CD1c-positive myeloid dendritic cell (primary cell): ENCODE measurements around the gene SUPT20H.
"Not testable (repeated sequence)": the region's sequence is repeated elsewhere in the genome, so short reads cannot be mapped to it uniquely, and the experiment has no call there.

Experiments
- DNase-seq: peaks from one replicate; pipeline ENCODE4 v3.0.0-alpha.2; 2016; ENCODE audit errors: extremely low spot score

Gene SUPT20H

GRCh38 chr13:37070145-37070695 is 10.7 kb upstream of the SUPT20H start:
- no peak for DNase-seq

- no peak for DNase-seq
Observed at GRCh38 chr13:37069597-37070103, 10.2 kb upstream of the SUPT20H start.

GRCh38 chr13:37068962-37069361 is 9.5 kb upstream of the SUPT20H start:
- no peak for DNase-seq

- DNase-seq = no peak
Observed at GRCh38 chr13:37067874-37068273, 8.4 kb upstream of the SUPT20H start.

GRCh38 chr13:37065890-37066526 is 6.5 kb upstream of the SUPT20H start:
- DNase-seq = no peak

GRCh38 chr13:37059848-37060192 is 332 bp upstream of the SUPT20H start:
- DNase-seq = no peak

GRCh38 chr13:37056228-37056627 is 3.3 kb downstream of the SUPT20H start:
- DNase-seq = not testable (repeated sequence)

GRCh38 chr13:37053111-37053510 is 6.4 kb downstream of the SUPT20H start:
- not testable (repeated sequence) for DNase-seq

- DNase-seq = no peak
Observed at GRCh38 chr13:37049810-37050209, 9.7 kb downstream of the SUPT20H start.

GRCh38 chr13:37047846-37048245 is 11.6 kb downstream of the SUPT20H start:
- DNase-seq = no peak

- no peak for DNase-seq
Observed at GRCh38 chr13:37047032-37047431, 12.5 kb downstream of the SUPT20H start.

GRCh38 chr13:37046062-37046461 is 13.4 kb downstream of the SUPT20H start:
- no peak for DNase-seq

- no peak for DNase-seq
Observed at GRCh38 chr13:37040789-37041188, 18.7 kb downstream of the SUPT20H start.

- DNase-seq = no peak
Observed at GRCh38 chr13:37039896-37040295, 19.6 kb downstream of the SUPT20H start.

GRCh38 chr13:37037241-37037640 is 22.2 kb downstream of the SUPT20H start:
- DNase-seq = no peak

- DNase-seq = no peak
Observed at GRCh38 chr13:37029617-37030016, 29.9 kb downstream of the SUPT20H start.

- DNase-seq = no peak
Observed at GRCh38 chr13:37027639-37028038, 31.8 kb downstream of the SUPT20H start.

GRCh38 chr13:37026771-37027170 is 32.7 kb downstream of the SUPT20H start:
- DNase-seq = no peak

- no peak for DNase-seq
Observed at GRCh38 chr13:37023871-37024270, 35.6 kb downstream of the SUPT20H start.

- DNase-seq = no peak
Observed at GRCh38 chr13:37014609-37015008, 44.9 kb downstream of the SUPT20H start.

GRCh38 chr13:37011788-37012187 is 47.7 kb downstream of the SUPT20H start:
- no peak for DNase-seq

GRCh38 chr13:37011002-37011401 is 48.5 kb downstream of the SUPT20H start:
- no peak for DNase-seq

GRCh38 chr13:37010424-37010823 is 49.1 kb downstream of the SUPT20H start:
- DNase-seq = no peak

- no peak for DNase-seq
Observed at GRCh38 chr13:37009692-37010091, 49.8 kb downstream of the SUPT20H start.
